K562 (cell line): ENCODE data around the gene WEE1. TPM values are rescaled to one million over a fixed set of nuclear protein-coding genes. Genes with fewer than 3 reads are reported as not detected.
A peak's percentile ranks its signal among the peaks of the same experiment; 100 is the strongest.

ENCODE experiments used
- GTF2A2 ChIP-seq: IDR thresholded peaks from 2 replicates; pipeline ENCODE4 v1.6.1; 2016; ENCODE audit warnings: mild to moderate bottlenecking, missing genetic modification characterization, missing compliant biosample characterization
- KAT7 ChIP-seq: sonication (generic); formaldehyde crosslinking; IDR thresholded peaks from 2 replicates; pipeline ENCODE4 v1.8.0; 2022; ENCODE audit warnings: missing genetic modification reagents, mild to moderate bottlenecking, borderline replicate concordance
- MED1 ChIP-seq: sonication (generic); formaldehyde crosslinking; IDR thresholded peaks from 2 replicates; pipeline ENCODE4 v1.8.1; 2023; ENCODE audit warnings: missing genetic modification reagents, borderline replicate concordance
- SMAD3 ChIP-seq: fragments of 450-650 bp; formaldehyde crosslinking; conservative IDR thresholded peaks from 2 replicates; pipeline ENCODE4 v1.4.0; 2020; ENCODE audit warnings: mild to moderate bottlenecking
- ZNF57 ChIP-seq: fragments of 450-650 bp; formaldehyde crosslinking; IDR thresholded peaks from 2 replicates; pipeline ENCODE4 v1.4.0; 2020; ENCODE audit warnings: mild to moderate bottlenecking, moderate library complexity
- ZNF644 ChIP-seq: fragments of 200-800 bp; sonication (Bioruptor generic); IDR thresholded peaks from 2 replicates; pipeline ENCODE4 v1.6.1; 2016; ENCODE audit warnings: low read depth, missing genetic modification characterization, missing compliant biosample characterization
- polyA plus RNA-seq, 8 experiments: library from polyadenylated mRNA; depleted of rRNA in 4 of 8; stranded (reverse) in 5 of 8; unstranded in 3 of 8; fragments of >200 nt; fragmentation: Nextera tagmentation in 2 of 8; fragmentation: Illumina TruSeq in 1 of 8; extraction: Ambion mirVana in 2 of 8; extraction: Trizol in 1 of 8; gene quantifications; 2 replicates each; pipeline versions ENCODE4 v1.2.1 to v1.2.3, GENCODE V29; 2011 to 2014; ENCODE audit warnings: inconsistent platforms in 1 of 8, missing spikeins in 1 of 8
- total RNA-seq, 7 experiments: library from RNA; depleted of rRNA in 6 of 7; stranded (reverse); fragments of >200 nt in 6 of 7; fragmentation: Illumina TruSeq in 2 of 7; extraction: Trizol in 2 of 7; gene quantifications; 2 replicates each; pipeline versions ENCODE4 v1.2.1 to v1.2.3, GENCODE V29; 2011 to 2021; ENCODE audit warnings: low replicate concordance in 1 of 7
- TF ChIP-seq, protein P1 (sequence below), 2 experiments: fragments of 450-650 bp; formaldehyde crosslinking in 1 of 2; IDR thresholded peaks; 2 replicates each; pipeline versions ENCODE4 v1.4.0 to v1.6.1; 2014 to 2020; ENCODE audit warnings: mild to moderate bottlenecking in 2 of 2, borderline replicate concordance in 1 of 2, low read depth in 1 of 2
- TF ChIP-seq, protein P2 (sequence below): sonication (generic); formaldehyde crosslinking; IDR thresholded peaks from 2 replicates; pipeline ENCODE4 v1.8.0; 2022; ENCODE audit warnings: mild to moderate bottlenecking, missing genetic modification reagents
- TF ChIP-seq, protein P3 (sequence below): sonication (generic); formaldehyde crosslinking; IDR thresholded peaks from 2 replicates; pipeline ENCODE4 v1.8.1; 2023; ENCODE audit warnings: mild to moderate bottlenecking, missing genetic modification reagents, moderate library complexity
- TF ChIP-seq, protein P4 (sequence below): sonication (generic); formaldehyde crosslinking; IDR thresholded peaks from 2 replicates; pipeline ENCODE4 v1.8.1; 2023; ENCODE audit warnings: mild to moderate bottlenecking, missing genetic modification reagents

WEE1 gene
- total and polyA plus RNA-seq, 9 of the 15 experiments (the other 6 are each of a cell fraction or from before 2014, with no cell fraction given) = 21.9 to 99.0 (median 67.4) TPM

DNA sequence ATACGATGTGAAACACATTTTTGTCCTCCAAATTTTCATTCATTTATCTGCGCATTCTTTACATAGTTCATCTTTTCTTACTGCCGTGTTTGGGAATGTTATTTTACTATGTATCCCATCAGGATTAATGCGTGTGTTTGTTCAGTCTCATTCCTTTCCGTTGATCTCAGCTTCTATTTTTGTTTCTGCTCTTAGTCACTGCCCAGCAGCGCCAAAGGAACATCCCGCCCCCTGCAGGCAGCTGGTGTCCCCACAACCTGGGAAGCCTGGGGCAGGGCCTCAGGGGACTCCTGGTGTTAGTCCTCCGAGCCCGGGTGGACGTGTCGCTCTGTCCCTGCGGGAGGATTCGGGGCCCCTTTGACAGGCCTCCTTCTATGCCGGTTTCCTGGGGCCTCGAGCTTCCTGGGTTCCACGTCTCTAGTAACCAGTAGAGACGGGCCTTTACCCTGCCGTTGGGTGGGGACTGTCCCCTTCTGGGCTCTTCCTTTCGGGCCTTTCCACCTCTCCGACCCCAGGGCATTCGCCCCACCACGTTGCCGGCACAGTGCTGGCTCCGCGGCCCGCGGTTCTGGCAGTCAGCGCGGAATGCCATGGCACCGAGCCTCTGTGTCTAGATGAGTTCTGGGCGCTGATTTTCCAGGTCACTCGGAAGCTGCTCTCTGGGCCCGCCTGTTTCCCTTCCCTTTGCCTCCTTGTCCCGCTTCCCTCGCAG is 39.8 kb downstream of the WEE1 start (continued):
- TF ChIP-seq ZNF644 = peak; percentile 55; the same call in 1 of the 2 replicates
- TF ChIP-seq MED1 (CRISPR knock-in tag) = no peak
- TF ChIP-seq ZNF57 (CRISPR knock-in tag) = no peak
- TF ChIP-seq, protein P1, sequence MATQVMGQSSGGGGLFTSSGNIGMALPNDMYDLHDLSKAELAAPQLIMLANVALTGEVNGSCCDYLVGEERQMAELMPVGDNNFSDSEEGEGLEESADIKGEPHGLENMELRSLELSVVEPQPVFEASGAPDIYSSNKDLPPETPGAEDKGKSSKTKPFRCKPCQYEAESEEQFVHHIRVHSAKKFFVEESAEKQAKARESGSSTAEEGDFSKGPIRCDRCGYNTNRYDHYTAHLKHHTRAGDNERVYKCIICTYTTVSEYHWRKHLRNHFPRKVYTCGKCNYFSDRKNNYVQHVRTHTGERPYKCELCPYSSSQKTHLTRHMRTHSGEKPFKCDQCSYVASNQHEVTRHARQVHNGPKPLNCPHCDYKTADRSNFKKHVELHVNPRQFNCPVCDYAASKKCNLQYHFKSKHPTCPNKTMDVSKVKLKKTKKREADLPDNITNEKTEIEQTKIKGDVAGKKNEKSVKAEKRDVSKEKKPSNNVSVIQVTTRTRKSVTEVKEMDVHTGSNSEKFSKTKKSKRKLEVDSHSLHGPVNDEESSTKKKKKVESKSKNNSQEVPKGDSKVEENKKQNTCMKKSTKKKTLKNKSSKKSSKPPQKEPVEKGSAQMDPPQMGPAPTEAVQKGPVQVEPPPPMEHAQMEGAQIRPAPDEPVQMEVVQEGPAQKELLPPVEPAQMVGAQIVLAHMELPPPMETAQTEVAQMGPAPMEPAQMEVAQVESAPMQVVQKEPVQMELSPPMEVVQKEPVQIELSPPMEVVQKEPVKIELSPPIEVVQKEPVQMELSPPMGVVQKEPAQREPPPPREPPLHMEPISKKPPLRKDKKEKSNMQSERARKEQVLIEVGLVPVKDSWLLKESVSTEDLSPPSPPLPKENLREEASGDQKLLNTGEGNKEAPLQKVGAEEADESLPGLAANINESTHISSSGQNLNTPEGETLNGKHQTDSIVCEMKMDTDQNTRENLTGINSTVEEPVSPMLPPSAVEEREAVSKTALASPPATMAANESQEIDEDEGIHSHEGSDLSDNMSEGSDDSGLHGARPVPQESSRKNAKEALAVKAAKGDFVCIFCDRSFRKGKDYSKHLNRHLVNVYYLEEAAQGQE (IDR thresholded peaks at IDR 0.05; ENCODE audit: borderline replicate concordance) = peak; percentile 83
- TF ChIP-seq, protein P1 (CRISPR knock-in tag; IDR thresholded peaks at IDR 0.05; ENCODE audit: low read depth) = peak; percentile 49; the same call in 1 of the 2 replicates
- TF ChIP-seq, protein P2, sequence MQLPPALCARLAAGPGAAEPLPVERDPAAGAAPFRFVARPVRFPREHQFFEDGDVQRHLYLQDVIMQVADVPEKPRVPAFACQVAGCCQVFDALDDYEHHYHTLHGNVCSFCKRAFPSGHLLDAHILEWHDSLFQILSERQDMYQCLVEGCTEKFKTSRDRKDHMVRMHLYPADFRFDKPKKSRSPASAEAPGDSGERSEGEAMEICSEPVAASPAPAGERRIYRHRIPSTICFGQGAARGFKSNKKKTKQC = peak; percentile 70; the same call in 1 of the 2 replicates
- TF ChIP-seq, protein P3, sequence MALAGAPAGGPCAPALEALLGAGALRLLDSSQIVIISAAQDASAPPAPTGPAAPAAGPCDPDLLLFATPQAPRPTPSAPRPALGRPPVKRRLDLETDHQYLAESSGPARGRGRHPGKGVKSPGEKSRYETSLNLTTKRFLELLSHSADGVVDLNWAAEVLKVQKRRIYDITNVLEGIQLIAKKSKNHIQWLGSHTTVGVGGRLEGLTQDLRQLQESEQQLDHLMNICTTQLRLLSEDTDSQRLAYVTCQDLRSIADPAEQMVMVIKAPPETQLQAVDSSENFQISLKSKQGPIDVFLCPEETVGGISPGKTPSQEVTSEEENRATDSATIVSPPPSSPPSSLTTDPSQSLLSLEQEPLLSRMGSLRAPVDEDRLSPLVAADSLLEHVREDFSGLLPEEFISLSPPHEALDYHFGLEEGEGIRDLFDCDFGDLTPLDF (CRISPR knock-in tag) = peak; percentile 62
- no peak for TF ChIP-seq GTF2A2 (tag)
- TF ChIP-seq, protein P4, sequence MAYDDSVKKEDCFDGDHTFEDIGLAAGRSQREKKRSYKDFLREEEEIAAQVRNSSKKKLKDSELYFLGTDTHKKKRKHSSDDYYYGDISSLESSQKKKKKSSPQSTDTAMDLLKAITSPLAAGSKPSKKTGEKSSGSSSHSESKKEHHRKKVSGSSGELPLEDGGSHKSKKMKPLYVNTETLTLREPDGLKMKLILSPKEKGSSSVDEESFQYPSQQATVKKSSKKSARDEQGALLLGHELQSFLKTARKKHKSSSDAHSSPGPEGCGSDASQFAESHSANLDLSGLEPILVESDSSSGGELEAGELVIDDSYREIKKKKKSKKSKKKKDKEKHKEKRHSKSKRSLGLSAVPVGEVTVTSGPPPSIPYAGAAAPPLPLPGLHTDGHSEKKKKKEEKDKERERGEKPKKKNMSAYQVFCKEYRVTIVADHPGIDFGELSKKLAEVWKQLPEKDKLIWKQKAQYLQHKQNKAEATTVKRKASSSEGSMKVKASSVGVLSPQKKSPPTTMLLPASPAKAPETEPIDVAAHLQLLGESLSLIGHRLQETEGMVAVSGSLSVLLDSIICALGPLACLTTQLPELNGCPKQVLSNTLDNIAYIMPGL (CRISPR knock-in tag) = peak; percentile 70; the same call in 1 of the 2 replicates
- TF ChIP-seq SMAD3 (CRISPR knock-in tag) = peak; percentile 30; the same call in 1 of the 2 replicates
- TF ChIP-seq KAT7 (CRISPR knock-in tag) = peak; percentile 46; the same call in 1 of the 2 replicates
